Left lung (tissue), 10 donors: ENCODE measurements around the gene C6orf141. TPM values are rescaled to one million over a fixed set of nuclear protein-coding genes. Genes with fewer than 3 reads are reported as not detected.

Source experiments
- ATAC-seq: fragments of 200-7000 bp; cut with Tn5 transposase; one replicate; pipeline ENCODE4 v1.9.1; 2020; ENCODE audit warnings: moderate library complexity
- DNase-seq, 4 donors: peaks; one replicate each; pipeline ENCODE4 v3.0.0-alpha.2; 2013 to 2020
- H3K27ac ChIP-seq, 2 donors: fragments of 200-600 bp; sonication (generic) in 1 of 2; one replicate each; pipeline versions ENCODE4 v1.5.0 to v1.8.0; 2020 to 2021
- H3K27me3 ChIP-seq, 2 donors: fragments of 200-600 bp; sonication (generic) in 1 of 2; one replicate each; pipeline versions ENCODE4 v1.5.0 to v1.8.0; 2020 to 2021
- H3K36me3 ChIP-seq, 2 donors: fragments of 200-600 bp; sonication (generic) in 1 of 2; one replicate each; pipeline versions ENCODE4 v1.5.0 to v1.8.0; 2020 to 2021
- H3K4me1 ChIP-seq, 2 donors: fragments of 200-600 bp; one replicate each; pipeline ENCODE4 v1.8.0; 2021
- H3K4me3 ChIP-seq, 2 donors: fragments of 200-600 bp; sonication (generic) in 1 of 2; one replicate each; pipeline versions ENCODE4 v1.5.0 to v1.8.0; 2020 to 2021; ENCODE audit warnings: mild to moderate bottlenecking in 1 of 2
- H3K9me3 ChIP-seq, 2 donors: fragments of 200-600 bp; sonication (generic) in 1 of 2; one replicate each; pipeline versions ENCODE4 v1.5.0 to v1.8.0; 2020 to 2021
- CTCF ChIP-seq, 2 donors: fragments of 200-600 bp; sonication (generic) in 1 of 2; IDR thresholded peaks; one replicate each; pipeline versions ENCODE4 v1.5.0 to v1.8.0; 2021; ENCODE audit warnings: antibody characterized with exemption in 2 of 2
- intact Hi-C, 2 donors: fragments of 100-400 bp; cut with DNase I; formaldehyde crosslinking; loops; one replicate each; pipeline versions ENCODE4 v1.11.2 to v1.14.2; 2022
- polyA plus RNA-seq, 6 donors: library from polyadenylated mRNA; unstranded; fragments of 120-200 nt; gene quantifications; one replicate each; pipeline ENCODE4 v1.2.1, GENCODE V29; 2013; ENCODE audit not compliant: insufficient read length in 6 of 6
- total RNA-seq, 2 donors: library from RNA; stranded (reverse); fragmentation: NEBNext Ultra II Directional; extraction: Animal tissue kit (Norgen Biotek cat#: 25700); gene quantifications; one replicate each; pipeline ENCODE4 v1.2.1, GENCODE V29; 2021
- donor health status: DM: no; HTN: yes; CAD: no.
- donor health status: DM: no; HTN: no; CAD: no.

C6orf141 gene
- total and polyA plus RNA-seq, 8 donors: 3.0 to 10.0 (median 5.0) TPM

- TF ChIP-seq CTCF (IDR thresholded peaks at IDR 0.05): no peak
- Histone ChIP-seq H3K4me3 (no peak overlapping the region), H3K27me3 (no peaks in the 10 kb centered on the region), H3K27ac (no peak overlapping the region), H3K36me3 (no peaks in the 10 kb centered on the region), H3K9me3 (no peaks in the 10 kb centered on the region), H3K4me1 (no peaks in the 10 kb centered on the region)
- no peak for ATAC-seq
- intact Hi-C loops: no loop called here
- no peak for DNase-seq
Observed at GRCh38 chr6:49517919-49518318, 32.5 kb upstream of the C6orf141 start.

- no peak overlapping the region for H3K4me3 ChIP-seq
- DNase-seq (no peak), ATAC-seq (no peak)
- intact Hi-C loops: no loop called here
- H3K4me1 ChIP-seq: no peaks in the 10 kb centered on the region
- H3K27me3 ChIP-seq: no peaks in the 10 kb centered on the region
- no peaks in the 10 kb centered on the region for H3K36me3 ChIP-seq
- no peaks in the 10 kb centered on the region for H3K9me3 ChIP-seq
- TF ChIP-seq CTCF (IDR thresholded peaks at IDR 0.05): no peak
- no peak overlapping the region for H3K27ac ChIP-seq
Observed at GRCh38 chr6:49519660-49520059, 30.8 kb upstream of the C6orf141 start.

DNA sequence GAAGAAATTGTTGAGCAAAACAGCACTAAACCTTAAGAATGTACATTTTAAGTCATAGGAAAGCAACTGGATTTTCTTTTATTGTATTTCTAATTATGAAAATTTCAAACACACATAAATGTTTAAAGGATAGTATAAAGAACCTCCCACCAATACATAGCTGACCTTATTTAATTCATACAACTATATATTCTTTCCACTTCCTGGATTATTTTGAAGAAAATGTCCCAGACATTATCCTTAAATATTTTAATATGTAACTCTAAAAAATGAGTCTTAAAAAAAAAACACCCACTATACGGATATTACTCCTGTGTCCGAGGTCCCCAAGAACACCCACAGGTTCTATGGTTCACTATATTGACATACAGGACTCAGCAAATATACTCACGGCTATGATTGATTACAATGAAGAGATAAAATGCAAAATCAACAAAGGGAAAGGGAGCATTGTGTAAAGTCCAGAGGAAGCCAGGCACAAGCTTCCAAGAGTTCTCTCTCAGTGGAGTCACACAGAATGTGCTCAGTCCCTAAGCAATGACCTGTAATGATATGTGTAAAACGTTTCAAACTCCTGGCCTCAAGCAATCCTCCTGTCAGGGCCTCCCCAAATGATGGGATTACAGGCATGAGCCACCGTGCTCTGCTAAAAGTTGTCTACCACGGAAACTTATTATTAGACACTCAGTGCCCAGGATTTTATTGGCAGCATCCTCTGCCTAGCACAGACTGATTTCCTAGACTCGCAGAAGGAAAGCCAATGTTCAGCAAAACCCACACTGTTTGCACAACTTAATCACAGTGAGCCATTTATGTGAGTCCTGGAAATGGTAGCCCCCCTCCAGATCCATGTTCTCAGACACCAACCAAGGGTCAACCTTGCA is 27.5 kb upstream of the C6orf141 start:
- intact Hi-C loops: no loop called here
- ATAC-seq: no peak
- H3K9me3 ChIP-seq: no peaks in the 10 kb centered on the region

GRCh38 chr6:49523901-49524300 is 26.6 kb upstream of the C6orf141 start:
- no peak overlapping the region for H3K27ac ChIP-seq
- no peak for DNase-seq
- no peaks in the 10 kb centered on the region for H3K4me1 ChIP-seq
- intact Hi-C loops: no loop called here
- no peaks in the 10 kb centered on the region for H3K9me3 ChIP-seq
- TF ChIP-seq CTCF (IDR thresholded peaks at IDR 0.05): no peak
- ATAC-seq: no peak
- H3K36me3 ChIP-seq: no peaks in the 10 kb centered on the region
- H3K4me3 ChIP-seq: no peak overlapping the region
- no peaks in the 10 kb centered on the region for H3K27me3 ChIP-seq

More for the DNA sequence above, 27.5 kb upstream of the C6orf141 start:
- no peak for TF ChIP-seq CTCF (IDR thresholded peaks at IDR 0.05)
- DNase-seq: no peak
- H3K4me1 ChIP-seq: no peaks in the 10 kb centered on the region
- H3K36me3 ChIP-seq: no peaks in the 10 kb centered on the region
- no peak overlapping the region for H3K27ac ChIP-seq
- H3K27me3 ChIP-seq: no peaks in the 10 kb centered on the region
- H3K4me3 ChIP-seq: no peak overlapping the region

GRCh38 chr6:49524541-49524940 is 25.9 kb upstream of the C6orf141 start:
- Histone ChIP-seq H3K36me3 (no peaks in the 10 kb centered on the region), H3K9me3 (no peaks in the 10 kb centered on the region), H3K27ac (no peak overlapping the region), H3K4me1 (no peaks in the 10 kb centered on the region), H3K27me3 (no peaks in the 10 kb centered on the region), H3K4me3 (no peak overlapping the region)
- DNase-seq (no peak), ATAC-seq (no peak)
- intact Hi-C loops: no loop called here
- no peak for TF ChIP-seq CTCF (IDR thresholded peaks at IDR 0.05)
